Epithelial cell of esophagus (primary cell): ENCODE measurements around the gene SPAG9.
A peak's percentile ranks its signal among the peaks of the same experiment; 100 is the strongest.
"Not testable (repeated sequence)": the region's sequence is repeated elsewhere in the genome, so short reads cannot be mapped to it uniquely, and the experiment has no call there.

Experiments used
- DNase-seq: peaks from one replicate; pipeline ENCODE4 v3.0.0; 2010; ENCODE audit warnings: low read depth
- H3K4me3 ChIP-seq: 2 replicates; pipeline ENCODE4 v1.5.1; 2011; ENCODE audit warnings: mild to moderate bottlenecking, low read length, control low read depth
- CTCF ChIP-seq: IDR thresholded peaks from 2 replicates; pipeline ENCODE4 v1.5.1; 2011; ENCODE audit warnings: low read depth, mild to moderate bottlenecking, low read length, control low read depth, inconsistent platforms; ENCODE audit not compliant: insufficient read depth; ENCODE audit errors: missing control alignments

SPAG9 gene

GRCh38 chr17:51133365-51133764 lies 12.7 kb upstream of the SPAG9 start:
- no peak for DNase-seq
- no peak for TF ChIP-seq CTCF
- H3K4me3 ChIP-seq, result no peak overlapping the region

- no peak overlapping the region for H3K4me3 ChIP-seq
- no peak for TF ChIP-seq CTCF
- no peak for DNase-seq
These were observed 12.3 kb upstream of the SPAG9 start for GRCh38 chr17:51132964-51133319.

- no peak for DNase-seq
- no peak overlapping the region for H3K4me3 ChIP-seq
- TF ChIP-seq CTCF, result no peak
These were observed 7.4 kb upstream of the SPAG9 start for GRCh38 chr17:51128076-51128475.

- H3K4me3 ChIP-seq, result no peak overlapping the region
- TF ChIP-seq CTCF, result no peak
- no peak for DNase-seq
These were observed 4.2 kb upstream of the SPAG9 start for GRCh38 chr17:51124640-51125503.

GRCh38 chr17:51122473-51123115 lies 1.9 kb upstream of the SPAG9 start:
- DNase-seq, H3K4me3 ChIP-seq: not testable (repeated sequence)

- DNase-seq, result peak; percentile 99
- TF ChIP-seq CTCF, result no peak
- peak overlapping the region; percentile 68 for H3K4me3 ChIP-seq
These were observed 1.2 kb upstream of the SPAG9 start for GRCh38 chr17:51121620-51122472.

- H3K4me3 ChIP-seq, result peak overlapping the region; percentile 90
- DNase-seq, result peak; percentile 53
- no peak for TF ChIP-seq CTCF
These were observed 320 bp downstream of the SPAG9 start for GRCh38 chr17:51120357-51120738.
